GF-D8 (cell line): ENCODE measurements around the gene PTGDS.

Source experiments
- DNase-seq: peaks from one replicate; lab custom pipeline; 2025; lab: John Stamatoyannopoulos, UW

The PTGDS gene

GRCh38 chr9:137026384-137026783 is 49.1 kb downstream of the PTGDS start:
- no peak for DNase-seq

- DNase-seq: no peak
Observed at GRCh38 chr9:137026828-137027227, 49.5 kb downstream of the PTGDS start.

- DNase-seq: no peak
Observed at GRCh38 chr9:137027369-137028262, 50.3 kb downstream of the PTGDS start, which contains the start of gene ABCA2. Gene ABCA2, minus strand, starts transcription at chr9:137028237. Its CDS starts 97 bp downstream, at chr9:137028140.

GRCh38 chr9:137028263-137029057 is 51.2 kb downstream of the PTGDS start:
- peak; percentile 25 for DNase-seq

GRCh38 chr9:137029058-137029936 is 52.0 kb downstream of the PTGDS start:
- DNase-seq: peak; percentile 74

GRCh38 chr9:137030006-137030405 is 52.7 kb downstream of the PTGDS start:
- peak; percentile 42 for DNase-seq

- DNase-seq: peak; percentile 92
Observed at GRCh38 chr9:137030538-137031527, 53.5 kb downstream of the PTGDS start.
